RWPE1 (cell line): ENCODE data around the gene INSL3.
A peak's percentile ranks its signal among the peaks of the same experiment; 100 is the strongest.

Source experiments
- CTCF ChIA-PET: fragments of 350-600 bp; sonication (Branson Sonifier 250); formaldehyde crosslinking; extraction: SDS; loops from one replicate; lab custom pipeline; 2021; lab: Yijun Ruan, JAX
- POLR2A ChIA-PET: fragments of 400-600 bp; formaldehyde crosslinking; extraction: SDS; loops from one replicate; lab custom pipeline; 2020; ENCODE audit warnings: antibody characterized with exemption; ENCODE audit not compliant: low non-redundant PET; lab: Yijun Ruan, JAX
- DNase-seq: peaks from one replicate; pipeline ENCODE4 v3.0.0; 2012; ENCODE audit warnings: low spot score
- H3K27ac ChIP-seq: fragments of 450-650 bp; 2 replicates; pipeline ENCODE4 v1.5.1; 2017
- TF ChIP-seq, protein P1 (sequence below): fragments of 450-650 bp; conservative IDR thresholded peaks from 2 replicates; pipeline ENCODE4 v1.5.1; 2017; ENCODE audit warnings: low read depth, mild to moderate bottlenecking

Gene INSL3

DNA sequence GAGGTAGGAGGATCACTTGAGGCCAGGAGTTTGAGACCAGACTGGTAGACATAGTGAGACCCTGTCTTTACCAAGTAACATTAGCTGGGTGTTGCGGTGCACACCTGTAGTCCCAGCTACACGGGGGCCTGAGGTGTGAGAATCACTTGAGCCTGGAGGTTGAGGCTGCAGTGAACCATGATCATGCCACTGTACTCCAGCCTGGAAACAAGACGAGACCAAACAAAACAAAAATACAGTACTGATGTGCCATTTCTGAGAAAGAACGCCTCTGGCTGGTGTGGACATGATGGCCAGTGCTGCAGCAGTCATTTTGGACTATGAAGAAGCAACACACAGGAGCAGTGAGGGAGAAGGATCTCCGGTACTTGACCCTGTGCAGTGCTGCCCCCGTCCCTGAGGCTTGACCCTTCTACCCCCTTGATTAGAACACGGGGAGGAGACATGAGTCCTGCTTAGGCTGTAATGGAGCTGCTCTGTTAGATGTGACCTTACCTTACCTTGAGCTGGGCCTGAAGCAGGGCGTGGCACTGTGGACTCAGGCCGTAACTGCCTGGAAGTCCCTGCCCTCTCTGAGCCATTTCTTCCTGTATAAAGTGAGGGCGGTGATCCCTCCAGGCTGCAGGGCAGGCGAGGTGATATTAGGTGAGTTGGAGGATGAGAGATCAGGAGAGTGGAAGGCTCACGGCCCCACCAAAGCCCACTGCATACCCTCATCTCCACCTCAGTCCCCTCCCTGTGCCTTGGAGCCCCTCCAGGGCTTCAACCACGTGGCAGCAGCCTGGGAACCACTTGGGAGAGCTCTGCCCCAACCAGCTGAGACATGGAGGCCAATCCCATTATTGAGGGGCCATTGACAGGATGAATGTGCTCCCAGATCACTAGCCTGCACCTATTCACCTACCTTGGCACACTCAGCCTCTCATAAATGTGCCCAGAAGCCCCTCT is 44.3 kb upstream of the INSL3 start:
- peak overlapping the region; percentile 77 for H3K27ac ChIP-seq
- DNase-seq: peak; percentile 52
- TF ChIP-seq, protein P1, sequence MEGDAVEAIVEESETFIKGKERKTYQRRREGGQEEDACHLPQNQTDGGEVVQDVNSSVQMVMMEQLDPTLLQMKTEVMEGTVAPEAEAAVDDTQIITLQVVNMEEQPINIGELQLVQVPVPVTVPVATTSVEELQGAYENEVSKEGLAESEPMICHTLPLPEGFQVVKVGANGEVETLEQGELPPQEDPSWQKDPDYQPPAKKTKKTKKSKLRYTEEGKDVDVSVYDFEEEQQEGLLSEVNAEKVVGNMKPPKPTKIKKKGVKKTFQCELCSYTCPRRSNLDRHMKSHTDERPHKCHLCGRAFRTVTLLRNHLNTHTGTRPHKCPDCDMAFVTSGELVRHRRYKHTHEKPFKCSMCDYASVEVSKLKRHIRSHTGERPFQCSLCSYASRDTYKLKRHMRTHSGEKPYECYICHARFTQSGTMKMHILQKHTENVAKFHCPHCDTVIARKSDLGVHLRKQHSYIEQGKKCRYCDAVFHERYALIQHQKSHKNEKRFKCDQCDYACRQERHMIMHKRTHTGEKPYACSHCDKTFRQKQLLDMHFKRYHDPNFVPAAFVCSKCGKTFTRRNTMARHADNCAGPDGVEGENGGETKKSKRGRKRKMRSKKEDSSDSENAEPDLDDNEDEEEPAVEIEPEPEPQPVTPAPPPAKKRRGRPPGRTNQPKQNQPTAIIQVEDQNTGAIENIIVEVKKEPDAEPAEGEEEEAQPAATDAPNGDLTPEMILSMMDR: no peak
- ChIA-PET CTCF (interaction anchor here (4.1 kb wide), 1 partner anchor 67 kb away, joined by 19 read pairs; the partner anchor contains the start of gene CCDC124), POLR2A (interaction anchor here (0.7 to 2.3 kb wide), 2 partner anchors 67 to 305 kb away, joined by 3 to 8 read pairs; partner anchors contain the start of gene CCDC124)

DNA sequence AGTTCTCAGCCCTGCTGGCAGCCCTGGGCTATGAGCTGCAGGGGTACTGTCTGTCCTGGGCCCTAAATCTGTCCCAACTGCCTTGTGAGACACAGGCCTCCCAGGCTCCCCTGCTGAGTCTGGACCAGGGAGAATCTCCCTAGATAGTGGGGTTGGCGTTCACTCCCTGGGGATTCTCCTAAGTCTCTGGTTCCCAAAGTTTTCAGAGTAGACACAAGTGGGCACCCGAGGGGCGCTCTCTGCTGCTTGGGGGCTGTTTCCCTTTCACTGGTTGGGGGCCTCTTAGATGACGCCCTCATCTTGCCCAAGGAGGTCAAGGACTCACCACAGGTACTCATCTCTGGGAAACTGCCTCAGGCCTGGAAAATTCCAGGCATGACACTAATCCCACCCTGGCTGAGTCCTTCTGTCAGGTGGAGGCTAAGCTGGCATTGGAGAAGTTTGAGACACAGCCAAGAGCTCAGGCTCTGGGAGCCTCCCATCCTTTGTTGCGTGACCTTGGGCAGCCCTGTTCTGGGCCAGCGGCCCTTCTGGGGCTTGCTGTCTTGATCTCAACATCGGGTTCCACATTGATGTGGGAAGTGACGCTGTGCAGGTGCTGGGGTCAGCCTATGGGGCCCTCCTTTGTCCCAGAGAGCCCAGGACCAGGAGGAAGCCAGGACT is 42.3 kb upstream of the INSL3 start:
- DNase-seq: no peak
- CTCF ChIA-PET: interaction anchor here (4.1 kb wide), 1 partner anchor 69 kb away, joined by 19 read pairs; the partner anchor contains the start of gene CCDC124
- POLR2A ChIA-PET: interaction anchor here (2.3 kb wide), 1 partner anchor 69 kb away, joined by 8 read pairs; the partner anchor contains the start of gene CCDC124
- H3K27ac ChIP-seq: peak overlapping the region; percentile 77
- TF ChIP-seq, protein P1: no peak

DNA sequence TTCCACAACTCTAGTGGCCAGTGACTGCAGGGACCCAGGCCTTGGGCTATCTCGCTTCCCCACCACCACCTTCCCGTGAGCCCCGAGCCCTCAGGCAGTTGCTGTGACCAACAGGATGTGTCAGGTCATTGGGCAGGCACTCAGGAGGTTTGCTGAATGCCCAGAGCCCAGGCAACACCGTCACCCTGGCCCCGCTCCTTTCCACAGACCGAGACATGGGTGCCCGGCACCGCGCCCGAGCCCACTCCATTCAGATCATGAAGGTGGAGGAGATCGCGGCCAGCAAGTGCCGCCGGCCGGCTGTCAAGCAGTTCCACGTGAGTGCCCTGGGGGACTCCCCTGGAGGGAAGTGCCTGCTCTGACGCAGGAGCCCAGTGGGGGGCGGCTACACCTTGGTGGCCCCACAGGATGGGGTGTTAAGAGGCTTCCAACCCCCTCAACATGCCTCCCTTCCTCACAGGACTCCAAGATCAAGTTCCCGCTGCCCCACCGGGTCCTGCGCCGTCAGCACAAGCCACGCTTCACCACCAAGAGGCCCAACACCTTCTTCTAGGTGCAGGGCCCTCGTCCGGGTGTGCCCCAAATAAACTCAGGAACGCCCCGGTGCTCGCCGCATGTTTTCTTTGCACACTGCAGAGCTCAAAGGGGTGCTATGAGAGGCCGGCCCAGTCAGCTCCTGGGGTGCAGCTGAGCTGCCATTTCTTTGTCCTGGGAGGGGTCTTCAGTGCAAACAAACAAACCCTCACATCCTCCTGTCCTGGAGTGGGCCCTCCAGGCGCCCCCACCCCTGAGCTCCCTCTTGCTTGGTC is 41.6 kb upstream of the INSL3 start:
- ChIA-PET POLR2A (interaction anchor here (2.3 kb wide), 1 partner anchor 70 kb away, joined by 8 read pairs; the partner anchor contains the start of gene CCDC124), CTCF (interaction anchor here (4.1 kb wide), 1 partner anchor 70 kb away, joined by 19 read pairs; the partner anchor contains the start of gene CCDC124)
- TF ChIP-seq, protein P1: no peak
- no peak for DNase-seq
- H3K27ac ChIP-seq: peak overlapping the region; percentile 77

DNA sequence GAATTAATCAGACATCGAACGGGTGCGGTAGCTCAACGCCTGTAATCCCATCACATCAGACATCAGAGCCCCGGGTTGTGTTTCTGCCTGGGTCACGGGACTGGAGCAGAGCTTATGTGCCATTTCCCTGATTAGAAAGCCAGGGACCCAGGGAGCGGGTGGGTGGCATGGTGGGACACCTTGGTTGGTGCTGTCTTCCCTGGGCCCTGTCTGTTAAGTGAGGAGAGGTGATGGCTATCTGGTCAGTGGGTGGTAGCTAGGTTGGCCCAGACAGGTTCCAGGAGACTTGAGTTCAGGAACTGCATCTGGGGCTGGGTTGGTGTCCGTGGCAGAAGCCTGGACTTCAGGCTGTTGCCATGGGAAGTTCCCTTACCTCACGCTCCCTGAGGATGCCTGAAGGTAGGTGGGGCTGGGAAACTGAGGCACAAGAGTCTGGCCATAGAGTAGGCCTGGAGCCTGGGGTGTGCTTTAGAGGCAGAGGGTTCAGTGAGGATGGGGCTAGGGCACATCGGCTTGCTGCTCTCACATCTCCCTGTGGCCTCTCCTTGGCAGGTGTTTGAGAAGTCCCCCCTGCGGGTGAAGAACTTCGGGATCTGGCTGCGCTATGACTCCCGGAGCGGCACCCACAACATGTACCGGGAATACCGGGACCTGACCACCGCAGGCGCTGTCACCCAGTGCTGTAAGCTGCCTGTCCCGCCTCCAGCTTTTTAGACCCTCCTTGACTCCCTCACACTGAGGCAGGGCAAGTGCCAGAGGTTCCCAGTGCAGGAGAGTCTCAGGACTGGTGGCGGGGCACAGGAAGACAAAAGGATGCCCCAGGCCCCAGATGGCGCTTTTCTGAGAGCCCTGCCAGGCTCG is 40.5 kb upstream of the INSL3 start:
- POLR2A ChIA-PET: no interaction called here
- CTCF ChIA-PET: interaction anchor here (1.0 kb wide), 1 partner anchor 70 kb away, joined by 5 read pairs; no protein-coding TSS in a partner anchor
- no peak for DNase-seq
- H3K27ac ChIP-seq: peak overlapping the region; percentile 77
- TF ChIP-seq, protein P1: no peak

DNA sequence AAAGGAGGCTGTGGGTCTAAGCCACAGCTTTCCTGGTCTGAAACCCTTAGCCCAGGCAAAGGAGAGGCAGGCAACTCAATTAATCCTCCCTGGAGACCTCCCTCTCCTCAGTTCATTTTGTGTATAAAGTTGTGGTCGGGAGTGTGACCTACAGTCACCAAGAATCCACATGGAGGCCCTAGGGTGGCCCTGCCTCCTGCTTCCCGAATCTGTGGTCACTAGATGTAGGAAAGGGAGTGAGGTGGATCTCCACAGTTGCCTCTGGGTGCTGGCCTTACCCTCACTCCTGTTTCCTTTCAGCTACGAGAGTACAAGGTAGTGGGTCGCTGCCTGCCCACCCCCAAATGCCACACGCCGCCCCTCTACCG is 39.7 kb upstream of the INSL3 start:
- ChIA-PET POLR2A (no interaction called here), CTCF (interaction anchor here (1.0 to 2.2 kb wide), 2 partner anchors 71 to 136 kb away, joined by 5 to 13 read pairs; no protein-coding TSS in a partner anchor)
- peak overlapping the region; percentile 77 for H3K27ac ChIP-seq
- TF ChIP-seq, protein P1: no peak
- no peak for DNase-seq
